Activated CD4-positive, alpha-beta memory T cell treated with anti-CD3 and anti-CD28 coated beads, Interleukin-2, amount 10 ng/mL, durations not matched to agents 7 days and 5 days (primary cell): ENCODE data around the gene PPP1R13B. TPM values are rescaled to one million over a fixed set of nuclear protein-coding genes. Genes with fewer than 3 reads are reported as not detected.

Experiments
- CTCF ChIA-PET: fragments of 350-600 bp; sonication (Branson Sonifier 250); formaldehyde crosslinking; loops from one replicate; lab custom pipeline; 2021; ENCODE audit warnings: antibody characterized with exemption, inconsistent platforms; lab: Charles Lee
- POLR2A ChIA-PET: fragments of 350-600 bp; sonication (Branson Sonifier 250); formaldehyde crosslinking; loops from one replicate; lab custom pipeline; 2021; ENCODE audit warnings: antibody characterized with exemption; lab: Charles Lee
- DNase-seq: peaks from one replicate; pipeline ENCODE4 v3.0.0-alpha.2; 2020
- H3K27ac Mint-ChIP-seq: one replicate; pipeline ENCODE4 v1.8.0; 2021; ENCODE audit warnings: mild to moderate bottlenecking, mixed read lengths
- H3K27me3 Mint-ChIP-seq: one replicate; pipeline ENCODE4 v1.8.0; 2021; ENCODE audit warnings: mixed read lengths
- H3K36me3 Mint-ChIP-seq: one replicate; pipeline ENCODE4 v1.8.0; 2021; ENCODE audit warnings: low read depth, mixed read lengths
- H3K4me1 Mint-ChIP-seq: one replicate; pipeline ENCODE4 v1.8.0; 2021; ENCODE audit warnings: mixed read lengths
- H3K4me3 Mint-ChIP-seq: one replicate; pipeline ENCODE4 v1.8.0; 2021; ENCODE audit warnings: mild to moderate bottlenecking, mixed read lengths
- H3K9me3 Mint-ChIP-seq: one replicate; pipeline ENCODE4 v1.8.0; 2021; ENCODE audit warnings: mixed read lengths
- total RNA-seq, 2 experiments: library from RNA; stranded (reverse); gene quantifications; one replicate each; pipeline ENCODE4 v1.2.3, GENCODE V29; 2021

PPP1R13B gene
- total RNA-seq, 2 experiments from 2014 or later = 10.7 to 15.9 TPM

DNA sequence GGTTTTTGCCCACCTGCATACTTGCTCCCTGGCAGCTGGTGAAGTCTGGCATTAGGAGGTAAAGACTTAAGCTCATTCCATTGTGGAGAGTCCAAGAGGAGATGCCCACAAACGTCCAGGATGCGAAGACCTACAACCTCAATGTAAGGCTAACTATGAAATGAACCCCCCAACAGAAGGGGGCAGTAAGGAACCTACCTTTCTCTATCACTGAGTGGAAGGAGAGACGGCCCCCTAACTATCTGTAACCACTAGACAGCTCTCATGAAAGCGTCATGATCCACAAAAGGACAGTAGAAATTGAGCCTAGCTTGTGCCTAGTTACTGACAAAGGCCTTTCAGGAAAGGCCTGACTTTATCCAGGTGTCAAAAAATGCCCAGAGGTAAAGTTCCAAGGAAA lies 76.5 kb downstream of the PPP1R13B start:
- POLR2A ChIA-PET = no interaction called here

DNA sequence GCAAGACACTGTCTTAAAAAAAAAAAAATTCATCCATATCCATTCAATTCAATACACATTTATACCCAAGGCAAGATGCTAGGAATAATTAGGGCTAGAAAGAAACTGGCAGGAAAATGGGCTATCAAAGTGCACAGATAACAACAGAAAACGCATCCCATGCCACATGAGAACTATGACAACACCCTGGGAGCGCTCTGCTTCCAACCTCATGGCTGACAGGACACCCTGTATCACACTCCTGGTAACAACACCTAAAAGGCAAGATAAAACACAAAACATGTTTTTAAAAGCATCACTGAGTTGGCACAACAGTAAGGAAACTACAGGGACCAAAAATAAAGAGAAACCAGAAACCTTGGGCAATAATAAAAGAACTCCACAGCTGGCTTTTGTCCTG lies 76.9 kb downstream of the PPP1R13B start:
- peaks cover 2% of the 10 kb centered on the region for H3K36me3 Mint-ChIP-seq
- no peak for DNase-seq
- no peaks in the 10 kb centered on the region for H3K27me3 Mint-ChIP-seq
- H3K27ac Mint-ChIP-seq = no peak overlapping the region
- POLR2A ChIA-PET = no interaction called here
- no peak overlapping the region for H3K4me3 Mint-ChIP-seq
- H3K4me1 Mint-ChIP-seq = no peaks in the 10 kb centered on the region
- H3K9me3 Mint-ChIP-seq = peaks cover 4% of the 10 kb centered on the region
- CTCF ChIA-PET = no interaction called here

More for the DNA sequence above, 76.5 kb downstream of the PPP1R13B start:
- Mint-ChIP-seq H3K4me1 (no peaks in the 10 kb centered on the region), H3K36me3 (peaks cover 2% of the 10 kb centered on the region), H3K27me3 (no peaks in the 10 kb centered on the region), H3K9me3 (peaks cover 4% of the 10 kb centered on the region), H3K4me3 (no peak overlapping the region), H3K27ac (no peak overlapping the region)
- CTCF ChIA-PET = no interaction called here
- DNase-seq = no peak

DNA sequence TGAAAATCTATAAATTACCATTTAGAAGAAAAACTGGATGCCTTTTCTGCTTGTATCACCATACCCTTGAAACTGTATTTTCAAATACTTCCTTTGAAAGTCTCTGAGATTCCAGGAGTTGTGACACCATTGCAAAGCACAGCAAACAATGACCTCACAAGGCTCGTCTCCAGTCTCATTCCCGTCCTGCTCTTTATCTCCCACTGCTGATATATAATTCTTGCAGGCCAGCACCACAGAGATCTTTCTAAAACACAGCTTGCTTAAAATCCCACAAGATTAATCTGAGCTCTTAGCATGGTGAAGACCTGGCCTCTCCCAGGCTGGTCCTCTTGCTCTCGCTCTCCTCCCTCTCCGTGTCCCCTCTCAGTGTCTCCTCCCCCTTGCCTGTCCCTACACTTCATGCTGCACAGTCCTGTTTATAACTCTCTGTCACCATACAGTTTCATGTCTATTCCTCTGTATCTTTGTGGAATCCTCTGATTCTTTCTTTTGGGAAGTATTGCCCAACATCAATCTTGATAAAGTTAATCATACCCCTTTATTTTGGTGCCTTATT lies 80.0 kb downstream of the PPP1R13B start:
- no peak for DNase-seq
- H3K4me3 Mint-ChIP-seq = no peak overlapping the region
- ChIA-PET POLR2A (no interaction called here), CTCF (no interaction called here)
- peaks cover 2% of the 10 kb centered on the region for H3K36me3 Mint-ChIP-seq
- no peak overlapping the region for H3K27ac Mint-ChIP-seq
- H3K4me1 Mint-ChIP-seq = peaks cover 3% of the 10 kb centered on the region
- H3K9me3 Mint-ChIP-seq = peaks cover 4% of the 10 kb centered on the region
- H3K27me3 Mint-ChIP-seq = no peaks in the 10 kb centered on the region

DNA sequence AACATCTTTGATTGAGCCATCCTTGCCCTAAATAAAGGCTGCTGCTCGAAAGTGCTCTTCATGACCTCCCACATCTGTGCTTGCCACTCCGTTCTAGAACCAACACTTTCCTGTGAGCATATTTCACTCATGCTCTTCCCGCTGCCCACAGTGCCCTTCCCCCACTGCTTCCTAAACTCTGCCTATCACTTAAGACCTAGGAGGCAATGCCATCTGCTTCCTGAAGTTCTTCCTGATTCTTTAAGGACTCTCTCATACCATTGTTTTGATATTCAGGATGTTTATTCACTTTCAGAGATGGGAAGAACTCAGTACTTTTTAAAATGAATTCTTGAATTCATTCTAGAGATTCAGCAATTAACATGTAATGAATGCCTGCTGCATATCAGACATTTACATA lies 81.8 kb downstream of the PPP1R13B start:
- no peak overlapping the region for H3K27ac Mint-ChIP-seq
- no peaks in the 10 kb centered on the region for H3K36me3 Mint-ChIP-seq
- no peak for DNase-seq
- POLR2A ChIA-PET = no interaction called here
- H3K4me3 Mint-ChIP-seq = no peak overlapping the region
- peaks cover 3% of the 10 kb centered on the region for H3K4me1 Mint-ChIP-seq
- CTCF ChIA-PET = no interaction called here
- H3K27me3 Mint-ChIP-seq = no peaks in the 10 kb centered on the region
- no peaks in the 10 kb centered on the region for H3K9me3 Mint-ChIP-seq

DNA sequence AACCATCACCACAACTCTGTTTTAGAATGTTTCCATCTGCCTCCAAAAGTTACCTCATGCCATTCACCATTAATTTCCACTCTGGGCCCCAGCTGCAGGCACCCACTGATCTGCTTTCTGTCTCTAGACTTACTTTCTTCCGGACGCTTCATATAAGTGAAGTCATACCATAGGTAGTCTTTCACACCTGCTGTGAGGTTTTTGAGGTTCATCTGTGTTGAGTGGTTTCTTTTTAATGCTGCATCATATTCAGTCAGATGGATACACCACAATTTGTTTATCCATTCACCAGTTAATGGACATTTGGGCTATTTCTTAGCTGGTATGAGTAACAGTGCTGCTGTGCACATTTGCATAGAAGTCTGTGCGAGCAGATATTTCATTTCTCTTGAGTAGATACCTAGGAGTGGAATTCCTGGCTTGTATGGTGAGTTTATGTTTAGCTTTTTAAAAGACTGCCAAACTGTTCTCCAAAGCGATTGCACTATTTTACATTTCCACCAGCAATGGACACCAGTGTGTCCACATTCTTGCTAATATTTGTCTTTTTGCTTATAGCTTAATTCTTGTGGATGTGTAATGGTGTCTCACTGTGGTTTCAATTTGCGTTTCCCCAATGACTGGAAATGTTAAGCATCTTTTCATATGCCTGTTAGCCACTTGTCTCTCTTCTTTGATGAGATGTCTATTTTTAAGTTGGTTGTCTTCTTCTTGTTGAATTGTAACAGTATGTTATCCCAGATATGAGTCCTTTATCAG lies 83.5 kb downstream of the PPP1R13B start:
- H3K27ac Mint-ChIP-seq = no peak overlapping the region
- H3K4me3 Mint-ChIP-seq = no peak overlapping the region
- H3K36me3 Mint-ChIP-seq = no peaks in the 10 kb centered on the region
- ChIA-PET POLR2A (interaction anchor here (1.2 kb wide), 1 partner anchor 15 kb away, joined by 3 read pairs; no protein-coding TSS in a partner anchor), CTCF (interaction anchor here (0.7 to 0.9 kb wide), 2 partner anchors 146 to 157 kb away, joined by 3 to 5 read pairs; no protein-coding TSS in a partner anchor)
- DNase-seq = no peak
- H3K4me1 Mint-ChIP-seq = peaks cover 3% of the 10 kb centered on the region
- H3K27me3 Mint-ChIP-seq = no peaks in the 10 kb centered on the region
- no peaks in the 10 kb centered on the region for H3K9me3 Mint-ChIP-seq

DNA sequence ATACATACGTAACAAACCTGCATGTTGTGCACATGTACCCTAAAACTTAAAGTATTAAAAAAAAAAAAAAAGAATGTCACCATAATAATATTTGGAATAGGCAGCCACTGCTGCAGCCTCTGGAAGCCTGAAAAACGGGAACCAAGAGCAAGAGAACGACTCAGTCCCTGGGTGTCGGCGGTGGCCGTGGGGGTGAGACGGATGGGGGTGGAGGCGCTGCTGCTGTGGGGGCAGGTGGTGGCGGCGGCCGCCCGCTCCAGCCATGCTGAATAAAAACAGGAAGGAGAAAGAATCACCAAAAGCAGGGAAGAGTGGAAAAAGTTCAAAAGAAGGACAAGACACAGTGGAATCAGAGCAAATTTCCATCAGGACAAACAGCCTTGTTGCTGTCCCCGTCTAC lies 84.8 kb downstream of the PPP1R13B start:
- ChIA-PET POLR2A (no interaction called here), CTCF (no interaction called here)
- H3K27me3 Mint-ChIP-seq = no peaks in the 10 kb centered on the region
- H3K4me1 Mint-ChIP-seq = peaks cover 3% of the 10 kb centered on the region
- no peak overlapping the region for H3K4me3 Mint-ChIP-seq
- H3K27ac Mint-ChIP-seq = no peak overlapping the region
- no peaks in the 10 kb centered on the region for H3K9me3 Mint-ChIP-seq
- no peak for DNase-seq
- no peaks in the 10 kb centered on the region for H3K36me3 Mint-ChIP-seq

DNA sequence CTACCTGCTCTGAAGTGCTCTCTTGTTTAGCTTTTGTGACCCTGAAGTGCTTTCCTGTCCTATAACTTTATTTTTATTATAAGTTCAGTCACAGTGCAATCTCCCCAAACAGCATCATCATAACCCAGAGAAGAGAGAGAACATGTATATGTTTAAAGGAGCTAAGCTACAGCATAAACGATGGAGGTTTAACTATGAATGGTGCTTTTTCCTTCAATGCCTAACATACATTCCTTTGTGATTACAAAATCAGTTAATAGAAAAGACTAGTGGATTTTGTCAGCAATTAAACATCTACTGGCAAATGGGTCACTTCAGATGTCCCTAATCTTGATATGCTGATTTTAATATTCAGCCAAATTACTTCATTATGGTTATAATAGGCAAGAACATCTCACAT lies 85.3 kb downstream of the PPP1R13B start:
- Mint-ChIP-seq H3K4me3 (no peak overlapping the region), H3K36me3 (no peaks in the 10 kb centered on the region), H3K4me1 (peaks cover 3% of the 10 kb centered on the region), H3K27ac (no peak overlapping the region), H3K27me3 (no peaks in the 10 kb centered on the region), H3K9me3 (no peaks in the 10 kb centered on the region)
- CTCF ChIA-PET = no interaction called here
- no peak for DNase-seq
- POLR2A ChIA-PET = no interaction called here

DNA sequence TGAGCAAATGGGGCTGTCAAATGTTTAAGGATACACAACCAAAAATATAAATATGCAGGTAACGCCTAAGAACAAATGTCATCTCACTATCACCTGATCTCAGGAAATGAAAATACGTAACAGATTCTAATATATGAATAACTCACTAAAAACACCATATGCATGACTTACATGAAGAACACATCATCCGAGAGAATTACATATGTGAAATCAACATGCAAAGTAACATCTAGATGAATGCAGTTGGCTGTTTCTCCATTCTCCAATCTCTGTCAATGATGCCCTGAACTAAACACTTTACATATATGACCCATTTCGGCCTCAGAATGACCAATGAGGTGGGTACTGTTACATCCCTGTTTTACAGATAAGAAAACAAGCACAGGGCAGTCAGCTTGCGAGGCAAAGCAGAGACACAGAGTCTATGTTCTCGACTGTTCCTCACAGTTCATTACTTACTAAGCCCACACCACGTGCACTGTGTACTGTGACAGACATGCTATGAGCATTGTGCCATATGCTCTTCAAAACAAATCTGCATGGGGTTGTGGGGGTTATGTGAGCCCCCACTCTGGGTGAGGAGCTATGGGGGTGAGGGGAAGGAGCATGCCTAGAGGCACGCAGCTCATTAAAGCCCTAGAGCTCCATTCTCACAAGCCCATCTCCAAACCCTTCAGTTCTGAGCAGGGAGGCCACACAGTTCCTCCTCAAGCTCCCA lies 89.2 kb downstream of the PPP1R13B start:
- H3K36me3 Mint-ChIP-seq = no peaks in the 10 kb centered on the region
- POLR2A ChIA-PET = no interaction called here

DNA sequence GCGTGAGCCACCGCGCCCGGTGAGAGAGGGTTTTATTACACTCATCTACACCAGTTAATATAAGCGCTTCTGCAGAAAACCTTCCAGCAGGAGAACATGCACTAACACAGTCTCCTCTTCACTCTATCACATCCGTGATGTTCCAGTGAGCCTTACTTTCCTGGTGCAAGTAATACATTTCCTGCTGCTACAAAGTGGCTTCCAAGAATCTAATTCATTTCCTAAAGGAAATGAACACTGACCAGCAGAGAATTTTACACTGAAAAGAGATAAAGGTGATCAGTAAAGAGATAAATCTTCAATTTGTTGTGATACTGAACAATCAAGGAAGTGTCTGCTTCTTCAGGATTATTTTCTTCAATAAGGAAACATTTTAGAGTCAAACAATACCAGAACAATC lies 92.3 kb downstream of the PPP1R13B start:
- no peak overlapping the region for H3K27ac Mint-ChIP-seq
- CTCF ChIA-PET = no interaction called here
- H3K36me3 Mint-ChIP-seq = no peaks in the 10 kb centered on the region

More for the DNA sequence above, 89.2 kb downstream of the PPP1R13B start:
- Mint-ChIP-seq H3K9me3 (no peaks in the 10 kb centered on the region), H3K4me3 (no peak overlapping the region), H3K27ac (no peak overlapping the region), H3K4me1 (peaks cover 2% of the 10 kb centered on the region), H3K27me3 (no peaks in the 10 kb centered on the region)
- DNase-seq = no peak
- CTCF ChIA-PET = no interaction called here

DNA sequence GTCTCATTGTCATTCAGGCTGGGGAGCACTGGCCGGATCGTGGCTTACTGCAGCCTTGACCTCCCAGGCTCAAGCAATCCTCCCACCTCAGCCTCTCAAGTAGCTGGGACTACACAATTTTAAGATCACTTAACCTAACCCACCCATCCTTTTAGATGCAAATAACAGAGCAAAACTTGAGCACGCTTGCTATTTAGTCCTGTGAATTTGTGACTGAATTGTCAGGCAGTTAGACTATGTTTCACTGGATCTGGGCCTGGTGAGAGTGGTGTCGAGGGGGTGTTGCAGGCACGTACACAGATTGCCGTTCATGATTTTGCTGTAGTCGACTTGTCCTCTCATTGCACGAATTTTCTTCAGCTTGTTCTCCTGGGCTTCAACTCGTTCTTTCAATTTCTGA lies 93.6 kb downstream of the PPP1R13B start:
- Mint-ChIP-seq H3K36me3 (peaks cover 2% of the 10 kb centered on the region), H3K27ac (no peak overlapping the region), H3K27me3 (no peaks in the 10 kb centered on the region), H3K4me3 (no peak overlapping the region), H3K9me3 (no peaks in the 10 kb centered on the region), H3K4me1 (peaks cover 5% of the 10 kb centered on the region)
- DNase-seq = no peak
- ChIA-PET POLR2A (no interaction called here), CTCF (no interaction called here)

More for the DNA sequence above, 92.3 kb downstream of the PPP1R13B start:
- no peak for DNase-seq
- POLR2A ChIA-PET = no interaction called here
- Mint-ChIP-seq H3K9me3 (no peaks in the 10 kb centered on the region), H3K4me3 (no peak overlapping the region), H3K27me3 (no peaks in the 10 kb centered on the region), H3K4me1 (peaks cover 2% of the 10 kb centered on the region)

DNA sequence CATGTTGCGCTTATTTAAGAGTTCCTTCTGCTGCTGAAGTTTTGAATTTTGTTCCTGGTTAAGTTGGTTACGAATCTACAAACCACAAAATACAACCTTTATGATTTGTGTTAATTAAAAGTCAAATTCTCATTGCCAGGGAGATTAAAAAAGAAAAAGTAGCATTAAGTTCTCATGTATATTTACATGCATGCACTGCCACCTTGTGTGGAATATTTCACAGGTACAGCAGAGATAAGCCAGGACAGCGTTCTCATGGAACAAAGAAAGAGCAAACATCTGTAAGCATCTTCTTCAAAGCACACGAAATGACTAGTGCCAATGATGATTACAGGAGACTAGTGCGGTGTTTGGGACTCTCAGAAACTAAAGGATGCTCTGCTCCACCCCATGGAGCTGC lies 97.5 kb downstream of the PPP1R13B start:
- no peak for DNase-seq
- H3K36me3 Mint-ChIP-seq = peaks cover 2% of the 10 kb centered on the region
- no peak overlapping the region for H3K4me3 Mint-ChIP-seq
- H3K27me3 Mint-ChIP-seq = no peaks in the 10 kb centered on the region
- H3K27ac Mint-ChIP-seq = no peak overlapping the region
- H3K9me3 Mint-ChIP-seq = no peaks in the 10 kb centered on the region
- H3K4me1 Mint-ChIP-seq = peaks cover 13% of the 10 kb centered on the region
- CTCF ChIA-PET = no interaction called here
- POLR2A ChIA-PET = no interaction called here

DNA sequence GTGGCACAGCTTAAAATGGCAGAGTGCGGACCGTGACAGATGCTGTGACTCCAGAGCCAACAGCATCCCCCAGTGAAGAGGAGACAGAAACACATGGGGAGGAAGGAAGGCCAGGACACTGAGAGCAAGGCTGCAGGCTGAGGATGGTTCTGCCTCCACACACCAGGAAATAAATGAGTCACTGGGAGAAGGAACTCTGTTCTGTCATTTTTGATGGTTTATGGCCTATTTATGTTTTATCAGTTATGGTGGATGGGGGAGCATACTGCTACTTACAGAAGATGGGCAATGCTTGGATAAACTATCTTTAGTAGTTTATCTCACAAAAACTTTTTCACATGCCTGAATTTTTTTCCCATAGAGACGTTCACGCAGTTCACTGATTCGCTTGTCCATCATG lies 97.9 kb downstream of the PPP1R13B start:
- no peak for DNase-seq
- no peak overlapping the region for H3K27ac Mint-ChIP-seq
- H3K9me3 Mint-ChIP-seq = no peaks in the 10 kb centered on the region
- H3K27me3 Mint-ChIP-seq = no peaks in the 10 kb centered on the region
- H3K4me1 Mint-ChIP-seq = peaks cover 13% of the 10 kb centered on the region
- ChIA-PET POLR2A (no interaction called here), CTCF (no interaction called here)
- no peak overlapping the region for H3K4me3 Mint-ChIP-seq
- H3K36me3 Mint-ChIP-seq = peaks cover 2% of the 10 kb centered on the region

DNA sequence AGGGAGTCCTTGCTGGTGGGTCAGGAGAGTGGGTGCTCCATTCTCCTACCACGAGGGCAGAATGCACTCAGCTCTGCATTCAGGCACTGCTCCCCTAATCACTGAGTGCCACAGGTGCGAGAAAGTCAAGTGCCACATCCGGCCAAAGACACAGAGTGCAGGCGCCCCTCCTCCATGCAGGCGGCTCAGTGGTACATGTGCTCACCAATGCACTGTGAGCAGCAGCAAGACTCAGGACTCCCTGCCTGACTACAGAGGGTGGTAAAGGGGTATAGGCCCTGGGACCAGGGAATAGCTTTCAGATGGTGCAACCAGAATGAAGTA lies 98.9 kb downstream of the PPP1R13B start:
- Mint-ChIP-seq H3K9me3 (no peaks in the 10 kb centered on the region), H3K27me3 (no peaks in the 10 kb centered on the region), H3K36me3 (peaks cover 2% of the 10 kb centered on the region), H3K4me3 (no peak overlapping the region), H3K27ac (no peak overlapping the region), H3K4me1 (peaks cover 13% of the 10 kb centered on the region)
- ChIA-PET CTCF (no interaction called here), POLR2A (interaction anchor here (0.9 kb wide), 2 partner anchors 15 to 33 kb away, joined by 3 read pairs; partner anchors contain the start of genes XRCC3 and ZFYVE21)
- DNase-seq = peak; percentile 69
